SK-N-SH (cell line): ENCODE results near the gene GNG13.

Experiments used
- CTCF ChIP-seq: fragments of 200-600 bp; sonication (generic); IDR thresholded peaks from 2 replicates; pipeline ENCODE4 v1.6.1; 2017; ENCODE audit warnings: antibody characterized with exemption, mild to moderate bottlenecking, moderate library complexity
- EZH2phosphoT487 ChIP-seq: fragments of 200-600 bp; sonication (generic); IDR thresholded peaks from 2 replicates; pipeline ENCODE4 v1.6.1; 2017; ENCODE audit warnings: low read depth, mixed run types, mild to moderate bottlenecking, antibody characterized with exemption, moderate library complexity, borderline replicate concordance
- GABPA ChIP-seq: IDR thresholded peaks from 2 replicates; pipeline ENCODE4 v1.4.0; 2012; ENCODE audit warnings: low read depth, mild to moderate bottlenecking
- MAX ChIP-seq: IDR thresholded peaks from 2 replicates; pipeline ENCODE4 v1.4.0; 2012; ENCODE audit warnings: low read depth
- MXI1 ChIP-seq: IDR thresholded peaks from 2 replicates; pipeline ENCODE4 v1.6.1; 2012; ENCODE audit warnings: mild to moderate bottlenecking, low read depth, low read length, improper control_type of control experiment
- REST ChIP-seq: IDR thresholded peaks from 2 replicates; pipeline ENCODE4 v1.6.1; 2012; ENCODE audit warnings: mild to moderate bottlenecking, low read depth, low read length, moderate library complexity

- TF ChIP-seq MAX (no peak), REST (no peak), EZH2phosphoT487 (no peak), CTCF (no peak), MXI1 (no peak), GABPA (no peak)
Measured at GRCh38 chr16:842061-842476, 41.5 kb upstream of the GNG13 start.
